ENCODE measurements around the gene GPR142. TPM values are rescaled to one million over a fixed set of nuclear protein-coding genes. Genes with fewer than 3 reads are reported as not detected.

GPR142 gene
- total and polyA plus RNA-seq, 2 of the 8 experiments (the other 6 are each of a cell fraction or from before 2014, with no cell fraction given), result 0.05 TPM; not detected in 1

GRCh38 chr17:74332017-74332650 lies 35.2 kb upstream of the GPR142 start:
- no peaks in the 10 kb centered on the region for H4K20me1 ChIP-seq (replicated peaks in 1 of 2; ENCODE audit: control insufficient read depth in 1 of 2, insufficient read depth in 2 of 2, low read length in 2 of 2)
- H3K79me1 ChIP-seq (ENCODE audit: low read depth, low read length), result no peaks in the 10 kb centered on the region
- H4K8ac ChIP-seq (ENCODE audit: extremely low read depth, insufficient read depth, low read length), result peak overlapping the region; percentile 75
- H3K9me3 ChIP-seq (ENCODE audit: insufficient read depth in 2 of 2, low read depth in 1 of 2, low read length in 1 of 2), result peaks cover 7 to 13% of the 10 kb centered on the region in 2 experiments; a peak in 2 of 4 replicates
- H3K23me2 ChIP-seq (ENCODE audit: low read depth, low read length), result no peaks in the 10 kb centered on the region; the same call in 1 of the 2 replicates
- no peaks in the 10 kb centered on the region for H3K36me3 ChIP-seq (ENCODE audit: control insufficient read depth in 2 of 4, insufficient read depth in 4 of 4, low read length in 3 of 4)
- no peak overlapping the region for H2BK5ac ChIP-seq (ENCODE audit: low read depth, low read length)
- no peak overlapping the region for H2AK5ac ChIP-seq (ENCODE audit: low read depth, low read length)
- H3K4ac ChIP-seq (replicated peaks; ENCODE audit: insufficient read length, low read depth, low read length), result no peak overlapping the region
- ChIA-PET CTCF (ENCODE audit: partially characterized antibody) (interaction anchor here (0.6 to 7.3 kb wide), 10 partner anchors 16 to 200 kb away, joined by 3 to 55 read pairs (median 4); partner anchors contain the start of genes BTBD17 and GPR142), POLR2A (ENCODE audit: partially characterized antibody) (no interaction called here)
- no peak overlapping the region; the same call in 1 of the 2 replicates for H3K27ac ChIP-seq (ENCODE audit: low read depth, low read length)
- FAIRE-seq (no peak), DNase-seq (ENCODE audit: low read depth in 1 of 2, low spot score in 2 of 2) (no peak)
- H2AFZ ChIP-seq (ENCODE audit: low read length), result peak overlapping the region; percentile 39; the same call in 1 of the 2 replicates
- H3K79me2 ChIP-seq (ENCODE audit: control insufficient read depth in 1 of 2, insufficient read depth in 2 of 2, low read length in 2 of 2), result no peaks in the 10 kb centered on the region
- TF ChIP-seq USF2 (IDR thresholded peaks at IDR 0.05; ENCODE audit: low read length), result no peak
- TF ChIP-seq TCF12 (IDR thresholded peaks at IDR 0.05; ENCODE audit: low read depth, low read length), result no peak
- no peak for TF ChIP-seq SAP30 (IDR thresholded peaks at IDR 0.05; ENCODE audit: insufficient read depth, insufficient replicate concordance, low read length)
- peaks cover 3 to 13% (median 3%) of the 10 kb centered on the region in 4 experiments; a peak in 5 of 7 replicates for H3K4me1 ChIP-seq (replicated peaks in 1 of 4; ENCODE audit: control insufficient read depth in 3 of 4, insufficient read depth in 4 of 4, low read length in 3 of 4)
- WGBS, 2 experiments (ENCODE audit: extremely low coverage in 1 of 2, insufficient coverage in 1 of 2, insufficient read length in 1 of 2, insufficient replicate concordance in 2 of 2, low coverage in 1 of 2, low lambda C conversion rate in 2 of 2, missing lambda C conversion rate in 1 of 2), result 83% methylated on average over 7 of the region's 7 CpGs; no CpG with 5 or more reads in 1 of the 2 experiments
- no peak overlapping the region for H3K23ac ChIP-seq (ENCODE audit: insufficient read length)
- H3K4me2 ChIP-seq (ENCODE audit: insufficient read depth in 1 of 2, low read depth in 2 of 2, low read length in 2 of 2), result no peak overlapping the region
- peak overlapping the region; percentile 29; the same call in 1 of the 2 replicates for H2BK15ac ChIP-seq (ENCODE audit: low read length)
- peak overlapping the region; percentile 50; the same call in 1 of the 2 replicates for H2BK12ac ChIP-seq (ENCODE audit: low read depth, low read length)
- H3K14ac ChIP-seq (ENCODE audit: insufficient read length), result no peak overlapping the region
- H4K5ac ChIP-seq (ENCODE audit: insufficient read length, low read depth, low read length), result no peak overlapping the region
- no peak overlapping the region for H3K9ac ChIP-seq (replicated peaks in 1 of 4; ENCODE audit: extremely low read depth in 1 of 4, low read depth in 3 of 4, low read length in 3 of 4)
- H2BK20ac ChIP-seq (ENCODE audit: low read length), result no peak overlapping the region
- H3K56ac ChIP-seq (replicated peaks; ENCODE audit: insufficient read length, low read depth, low read length), result peak overlapping the region; percentile 42
- H4K91ac ChIP-seq (replicated peaks; ENCODE audit: insufficient read length, low read length), result peak overlapping the region; percentile 49
- peaks cover 0 to 9% (median 5%) of the 10 kb centered on the region in 4 experiments; a peak in 5 of 7 replicates for H3K27me3 ChIP-seq (replicated peaks in 1 of 4; ENCODE audit: control insufficient read depth in 3 of 4, extremely low read depth in 1 of 4, insufficient read depth in 3 of 4, low read length in 3 of 4)
- H3K4me3 ChIP-seq (ENCODE audit: extremely low read depth in 1 of 4, insufficient read depth in 2 of 4, low read depth in 3 of 4, low read length in 4 of 4), result no peak overlapping the region
- H3K18ac ChIP-seq (ENCODE audit: extremely low read depth, low read length), result peak overlapping the region; percentile 7
- no peak overlapping the region for H2BK120ac ChIP-seq (replicated peaks; ENCODE audit: low read depth, low read length)

Data from H1 (cell line).